Measurements from ENCODE around the gene TMEM167A.

- TF ChIP-seq, protein P1, sequence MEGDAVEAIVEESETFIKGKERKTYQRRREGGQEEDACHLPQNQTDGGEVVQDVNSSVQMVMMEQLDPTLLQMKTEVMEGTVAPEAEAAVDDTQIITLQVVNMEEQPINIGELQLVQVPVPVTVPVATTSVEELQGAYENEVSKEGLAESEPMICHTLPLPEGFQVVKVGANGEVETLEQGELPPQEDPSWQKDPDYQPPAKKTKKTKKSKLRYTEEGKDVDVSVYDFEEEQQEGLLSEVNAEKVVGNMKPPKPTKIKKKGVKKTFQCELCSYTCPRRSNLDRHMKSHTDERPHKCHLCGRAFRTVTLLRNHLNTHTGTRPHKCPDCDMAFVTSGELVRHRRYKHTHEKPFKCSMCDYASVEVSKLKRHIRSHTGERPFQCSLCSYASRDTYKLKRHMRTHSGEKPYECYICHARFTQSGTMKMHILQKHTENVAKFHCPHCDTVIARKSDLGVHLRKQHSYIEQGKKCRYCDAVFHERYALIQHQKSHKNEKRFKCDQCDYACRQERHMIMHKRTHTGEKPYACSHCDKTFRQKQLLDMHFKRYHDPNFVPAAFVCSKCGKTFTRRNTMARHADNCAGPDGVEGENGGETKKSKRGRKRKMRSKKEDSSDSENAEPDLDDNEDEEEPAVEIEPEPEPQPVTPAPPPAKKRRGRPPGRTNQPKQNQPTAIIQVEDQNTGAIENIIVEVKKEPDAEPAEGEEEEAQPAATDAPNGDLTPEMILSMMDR (IDR thresholded peaks at IDR 0.05; ENCODE audit: low read length), result no peak
- TF ChIP-seq EZH2 (IDR thresholded peaks at IDR 0.05; ENCODE audit: borderline replicate concordance, low read length), result no peak
These were observed 568 bp upstream of the TMEM167A start for GRCh38 chr5:83077662-83078261.
